ENCODE data around the gene CTF1.

CTF1 gene

DNA sequence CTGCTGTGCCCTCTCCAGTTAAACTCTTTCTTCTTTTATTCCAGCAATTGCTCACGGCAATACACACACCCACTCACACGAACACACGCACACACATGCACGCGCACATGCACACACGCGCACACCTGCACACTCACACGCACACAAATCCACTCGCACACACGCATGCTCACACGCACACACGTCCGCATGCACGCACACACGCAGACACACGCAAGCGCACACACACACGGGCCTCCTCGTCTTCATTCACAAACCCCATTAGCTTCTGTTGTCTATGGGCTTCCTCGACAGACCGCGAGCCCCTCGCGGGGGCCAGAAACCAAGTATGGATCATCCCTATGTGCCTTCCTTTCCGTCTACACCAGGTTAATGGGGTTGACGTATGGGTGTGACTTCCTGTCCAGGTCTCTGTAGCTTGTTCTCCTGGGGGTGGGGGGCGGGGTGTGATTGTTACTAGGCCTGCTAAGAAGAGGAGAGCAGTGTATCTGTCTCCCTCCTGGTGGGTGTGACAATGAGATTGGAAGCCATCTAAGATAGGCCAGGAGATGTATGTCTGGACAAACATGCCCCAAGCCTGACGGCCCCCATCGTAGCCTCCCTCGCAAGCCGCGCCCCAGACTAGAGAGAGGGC is 670 bp upstream of the CTF1 start:
- H2BK12ac ChIP-seq (ENCODE audit: low read length): peak overlapping the region; percentile 15
- H4K12ac ChIP-seq (ENCODE audit: low read depth, low read length): peak overlapping the region; percentile 2
- H3K27ac ChIP-seq (ENCODE audit: low read depth, low read length): peak overlapping the region; percentile 98
- H3K14ac ChIP-seq (ENCODE audit: low read length): peak overlapping the region; percentile 64
- no peaks in the 10 kb centered on the region for H3K27me3 ChIP-seq (ENCODE audit: insufficient read depth, low read length)
- no peak overlapping the region for H3K23ac ChIP-seq (ENCODE audit: low read length)
- H3K79me2 ChIP-seq (ENCODE audit: control insufficient read depth, insufficient read depth, low read length, poor library complexity): peaks cover 18% of the 10 kb centered on the region
- H3K18ac ChIP-seq (ENCODE audit: low read length): peak overlapping the region; percentile 17
- peak overlapping the region; percentile 91 for H2BK120ac ChIP-seq (ENCODE audit: insufficient read depth, low read length, poor library complexity)
- WGBS (ENCODE audit: extremely low coverage, insufficient coverage, insufficient read length): 100% methylated on average over 6 of the region's 32 CpGs
- H2AFZ ChIP-seq (ENCODE audit: insufficient read depth, low read length, poor library complexity): peak overlapping the region; percentile 88
- peaks cover 22% of the 10 kb centered on the region for H3K79me1 ChIP-seq (ENCODE audit: low read length)
- peaks cover 7% of the 10 kb centered on the region in 2 experiments for H3K36me3 ChIP-seq (ENCODE audit: control insufficient read depth in 1 of 2, insufficient read depth in 2 of 2, low read length in 2 of 2)
- peak overlapping the region; percentile 97 for H4K91ac ChIP-seq (ENCODE audit: low read depth, low read length)
- H2AK5ac ChIP-seq (ENCODE audit: low read length): peak overlapping the region; percentile 15
- peak overlapping the region; percentile 49 for H3K9ac ChIP-seq (ENCODE audit: low read length)
- peak overlapping the region; percentile 33 for H3K4ac ChIP-seq (ENCODE audit: low read depth, low read length)
- peak overlapping the region; percentile 59 for H3K4me2 ChIP-seq (ENCODE audit: low read length)
- peaks cover 17 to 28% of the 10 kb centered on the region in 2 experiments for H3K4me1 ChIP-seq (ENCODE audit: control insufficient read depth in 1 of 2, insufficient read depth in 2 of 2, low read length in 2 of 2)
- peak overlapping the region; percentile 94 for H2BK5ac ChIP-seq (ENCODE audit: low read depth, low read length, poor library complexity)
- H3K9me3 ChIP-seq (ENCODE audit: insufficient read depth, low read depth, low read length): peaks cover 2% of the 10 kb centered on the region
- H3K4me3 ChIP-seq (ENCODE audit: low read depth, low read length): peak overlapping the region; percentile 41
- DNase-seq: no peak
- peak overlapping the region; percentile 19 for H4K8ac ChIP-seq (ENCODE audit: low read depth, low read length)

DNA sequence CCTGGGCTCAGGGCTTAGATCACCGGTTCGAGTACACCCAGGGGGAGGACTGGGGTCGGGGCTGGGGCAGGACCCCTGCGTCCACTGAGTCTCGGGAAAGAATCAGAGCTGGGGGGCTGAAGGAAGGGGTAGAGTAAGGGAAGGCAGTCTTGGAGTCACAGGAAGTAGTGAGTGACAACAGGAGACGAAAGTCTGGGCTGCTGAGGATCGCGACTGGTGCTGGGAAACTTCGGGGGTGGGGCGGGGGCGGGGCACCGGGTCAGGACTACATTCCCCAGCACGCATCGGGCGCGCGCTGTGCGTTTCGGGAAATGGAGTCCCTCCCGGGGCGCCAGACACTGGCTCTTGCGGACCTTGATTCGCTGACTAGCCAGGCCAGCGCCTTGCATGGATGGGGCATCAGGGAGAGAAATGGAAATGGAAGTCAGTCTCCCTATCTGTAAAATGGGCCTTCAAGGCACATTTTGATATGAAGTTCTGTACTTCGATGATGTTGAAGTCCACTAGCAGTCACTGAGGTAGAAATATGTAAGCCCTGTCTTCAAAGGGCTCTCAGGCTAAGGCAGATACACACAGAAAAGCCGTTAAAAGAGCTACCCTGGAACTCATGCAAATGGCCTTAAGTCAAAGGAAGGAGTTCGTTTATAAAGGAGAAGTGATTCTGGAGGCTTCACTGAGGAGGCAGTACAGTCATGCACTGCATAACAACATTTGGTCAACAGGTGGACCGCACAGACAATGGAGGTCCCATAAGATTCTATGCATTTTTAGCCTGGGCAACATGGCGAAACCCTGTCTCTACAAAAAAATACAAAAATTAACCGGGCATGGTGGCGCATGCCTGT is 697 bp downstream of the CTF1 start:
- Histone ChIP-seq H2AFZ (ENCODE audit: insufficient read depth, low read length, poor library complexity) (peak overlapping the region; percentile 88), H3K27me3 (ENCODE audit: insufficient read depth, low read length) (no peaks in the 10 kb centered on the region), H3K4me1 (ENCODE audit: control insufficient read depth in 1 of 2, insufficient read depth in 2 of 2, low read length in 2 of 2) (peaks cover 17 to 32% of the 10 kb centered on the region in 2 experiments), H3K18ac (ENCODE audit: low read length) (peak overlapping the region; percentile 77), H3K9ac (ENCODE audit: low read length) (peak overlapping the region; percentile 50), H4K91ac (ENCODE audit: low read depth, low read length) (peak overlapping the region; percentile 97), H3K23ac (ENCODE audit: low read length) (no peak overlapping the region), H4K8ac (ENCODE audit: low read depth, low read length) (peak overlapping the region; percentile 86), H2BK5ac (ENCODE audit: low read depth, low read length, poor library complexity) (peak overlapping the region; percentile 94), H3K4me3 (ENCODE audit: low read depth, low read length) (peak overlapping the region; percentile 64), H3K9me3 (ENCODE audit: insufficient read depth, low read depth, low read length) (peaks cover 2% of the 10 kb centered on the region), H3K36me3 (ENCODE audit: control insufficient read depth in 1 of 2, insufficient read depth in 2 of 2, low read length in 2 of 2) (peaks cover 2 to 3% of the 10 kb centered on the region in 2 experiments), H3K4me2 (ENCODE audit: low read length) (peak overlapping the region; percentile 59), H3K4ac (ENCODE audit: low read depth, low read length) (peak overlapping the region; percentile 83), H2BK12ac (ENCODE audit: low read length) (no peak overlapping the region), H3K79me1 (ENCODE audit: low read length) (peaks cover 25% of the 10 kb centered on the region), H2BK120ac (ENCODE audit: insufficient read depth, low read length, poor library complexity) (peak overlapping the region; percentile 98), H2AK5ac (ENCODE audit: low read length) (peak overlapping the region; percentile 80), H3K27ac (ENCODE audit: low read depth, low read length) (peak overlapping the region; percentile 98), H3K79me2 (ENCODE audit: control insufficient read depth, insufficient read depth, low read length, poor library complexity) (peaks cover 18% of the 10 kb centered on the region), H3K14ac (ENCODE audit: low read length) (peak overlapping the region; percentile 84), H4K12ac (ENCODE audit: low read depth, low read length) (peak overlapping the region; percentile 95)
- WGBS (ENCODE audit: extremely low coverage, insufficient coverage, insufficient read length): no CpG with 5 or more reads among the region's 31 CpGs
- DNase-seq: peak; percentile 87 to 90

DNA sequence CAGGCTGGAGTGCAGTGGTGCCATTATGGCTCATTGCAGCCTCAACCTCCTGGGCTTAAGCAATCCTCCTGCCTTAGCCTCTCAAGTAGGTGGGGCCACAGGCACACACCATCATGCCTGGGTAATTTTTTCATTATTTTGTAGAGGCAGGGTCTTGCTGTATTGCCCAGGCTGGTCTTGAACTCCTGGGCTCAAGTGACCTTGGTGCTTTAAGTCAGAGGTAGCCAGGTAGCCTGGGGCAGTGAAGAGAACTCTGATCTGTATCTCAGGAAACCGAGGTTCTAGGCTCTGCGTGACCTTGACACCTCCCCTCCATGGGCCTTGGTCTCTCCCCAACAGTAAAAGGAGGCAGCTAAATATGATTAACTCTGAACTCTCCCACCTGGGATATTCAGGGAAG is 3.4 kb downstream of the CTF1 start:
- no peak overlapping the region for H3K18ac ChIP-seq (ENCODE audit: low read length)
- H3K27ac ChIP-seq (ENCODE audit: low read depth, low read length): no peak overlapping the region
- H2BK5ac ChIP-seq (ENCODE audit: low read depth, low read length, poor library complexity): no peak overlapping the region
- no peak overlapping the region for H3K9ac ChIP-seq (ENCODE audit: low read length)
- H4K12ac ChIP-seq (ENCODE audit: low read depth, low read length): no peak overlapping the region
- H3K4me2 ChIP-seq (ENCODE audit: low read length): no peak overlapping the region
- no peak overlapping the region for H2AK5ac ChIP-seq (ENCODE audit: low read length)
- H3K4me1 ChIP-seq (ENCODE audit: control insufficient read depth in 1 of 2, insufficient read depth in 2 of 2, low read length in 2 of 2): peaks cover 5 to 19% of the 10 kb centered on the region in 2 experiments
- peaks cover 6% of the 10 kb centered on the region for H3K79me2 ChIP-seq (ENCODE audit: control insufficient read depth, insufficient read depth, low read length, poor library complexity)
- no peak for DNase-seq
- H2AFZ ChIP-seq (ENCODE audit: insufficient read depth, low read length, poor library complexity): no peak overlapping the region
- peaks cover 2% of the 10 kb centered on the region for H3K9me3 ChIP-seq (ENCODE audit: insufficient read depth, low read depth, low read length)
- H3K79me1 ChIP-seq (ENCODE audit: low read length): peaks cover 21% of the 10 kb centered on the region
- H3K27me3 ChIP-seq (ENCODE audit: insufficient read depth, low read length): no peaks in the 10 kb centered on the region
- no peaks in the 10 kb centered on the region for H3K36me3 ChIP-seq (ENCODE audit: control insufficient read depth in 1 of 2, insufficient read depth in 2 of 2, low read length in 2 of 2)
- H3K14ac ChIP-seq (ENCODE audit: low read length): no peak overlapping the region
- no peak overlapping the region for H2BK12ac ChIP-seq (ENCODE audit: low read length)
- H4K91ac ChIP-seq (ENCODE audit: low read depth, low read length): no peak overlapping the region
- no peak overlapping the region for H3K4ac ChIP-seq (ENCODE audit: low read depth, low read length)
- H4K8ac ChIP-seq (ENCODE audit: low read depth, low read length): no peak overlapping the region
- H2BK120ac ChIP-seq (ENCODE audit: insufficient read depth, low read length, poor library complexity): no peak overlapping the region
- H3K23ac ChIP-seq (ENCODE audit: low read length): no peak overlapping the region
- no CpG with 5 or more reads among the region's 2 CpGs for WGBS (ENCODE audit: extremely low coverage, insufficient coverage, insufficient read length)
- no peak overlapping the region for H3K4me3 ChIP-seq (ENCODE audit: low read depth, low read length)

DNA sequence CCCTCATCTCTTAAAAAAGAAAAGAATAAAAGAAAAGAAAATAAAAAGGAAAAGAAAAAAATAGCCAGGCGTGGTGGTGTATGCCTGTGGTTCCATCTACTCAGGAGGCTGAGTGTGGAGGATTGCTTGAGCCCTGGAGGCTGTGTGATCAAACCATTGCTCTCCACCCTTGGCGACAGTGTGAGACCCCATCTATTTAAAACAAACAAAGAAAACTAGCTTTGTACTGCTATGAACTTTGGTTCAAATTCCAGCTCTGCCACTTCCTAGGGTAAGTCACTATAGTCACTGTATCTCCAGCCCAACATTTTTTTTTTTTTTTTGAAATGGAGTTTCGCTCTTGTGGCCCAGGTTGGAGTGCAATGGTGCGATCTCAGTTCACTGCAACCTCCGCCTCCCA is 4.2 kb downstream of the CTF1 start:
- Histone ChIP-seq H3K4ac (ENCODE audit: low read depth, low read length) (no peak overlapping the region), H3K27ac (ENCODE audit: low read depth, low read length) (no peak overlapping the region), H3K23ac (ENCODE audit: low read length) (no peak overlapping the region), H3K9me3 (ENCODE audit: insufficient read depth, low read depth, low read length) (peaks cover 1% of the 10 kb centered on the region), H3K14ac (ENCODE audit: low read length) (no peak overlapping the region), H3K36me3 (ENCODE audit: control insufficient read depth in 1 of 2, insufficient read depth in 2 of 2, low read length in 2 of 2) (no peaks in the 10 kb centered on the region), H3K9ac (ENCODE audit: low read length) (no peak overlapping the region), H4K91ac (ENCODE audit: low read depth, low read length) (no peak overlapping the region), H4K12ac (ENCODE audit: low read depth, low read length) (no peak overlapping the region), H3K4me3 (ENCODE audit: low read depth, low read length) (no peak overlapping the region), H3K79me2 (ENCODE audit: control insufficient read depth, insufficient read depth, low read length, poor library complexity) (peaks cover 6% of the 10 kb centered on the region), H2AFZ (ENCODE audit: insufficient read depth, low read length, poor library complexity) (no peak overlapping the region), H3K4me2 (ENCODE audit: low read length) (no peak overlapping the region), H2AK5ac (ENCODE audit: low read length) (no peak overlapping the region), H2BK120ac (ENCODE audit: insufficient read depth, low read length, poor library complexity) (no peak overlapping the region), H4K8ac (ENCODE audit: low read depth, low read length) (no peak overlapping the region), H3K79me1 (ENCODE audit: low read length) (peaks cover 19% of the 10 kb centered on the region), H3K27me3 (ENCODE audit: insufficient read depth, low read length) (no peaks in the 10 kb centered on the region), H3K18ac (ENCODE audit: low read length) (no peak overlapping the region), H2BK12ac (ENCODE audit: low read length) (no peak overlapping the region), H2BK5ac (ENCODE audit: low read depth, low read length, poor library complexity) (no peak overlapping the region), H3K4me1 (ENCODE audit: control insufficient read depth in 1 of 2, insufficient read depth in 2 of 2, low read length in 2 of 2) (peaks cover 3 to 14% of the 10 kb centered on the region in 2 experiments)
- no peak for DNase-seq
- no CpG with 5 or more reads among the region's 5 CpGs for WGBS (ENCODE audit: extremely low coverage, insufficient coverage, insufficient read length)
